ENCODE measurements around the gene CUL3. TPM values are rescaled to one million over a fixed set of nuclear protein-coding genes. Genes with fewer than 3 reads are reported as not detected.

CUL3 gene
- total and polyA plus RNA-seq, 2 of the 13 experiments (the other 11 are each of a cell fraction or from before 2014, with no cell fraction given) = 33.2 to 62.3 TPM

DNA sequence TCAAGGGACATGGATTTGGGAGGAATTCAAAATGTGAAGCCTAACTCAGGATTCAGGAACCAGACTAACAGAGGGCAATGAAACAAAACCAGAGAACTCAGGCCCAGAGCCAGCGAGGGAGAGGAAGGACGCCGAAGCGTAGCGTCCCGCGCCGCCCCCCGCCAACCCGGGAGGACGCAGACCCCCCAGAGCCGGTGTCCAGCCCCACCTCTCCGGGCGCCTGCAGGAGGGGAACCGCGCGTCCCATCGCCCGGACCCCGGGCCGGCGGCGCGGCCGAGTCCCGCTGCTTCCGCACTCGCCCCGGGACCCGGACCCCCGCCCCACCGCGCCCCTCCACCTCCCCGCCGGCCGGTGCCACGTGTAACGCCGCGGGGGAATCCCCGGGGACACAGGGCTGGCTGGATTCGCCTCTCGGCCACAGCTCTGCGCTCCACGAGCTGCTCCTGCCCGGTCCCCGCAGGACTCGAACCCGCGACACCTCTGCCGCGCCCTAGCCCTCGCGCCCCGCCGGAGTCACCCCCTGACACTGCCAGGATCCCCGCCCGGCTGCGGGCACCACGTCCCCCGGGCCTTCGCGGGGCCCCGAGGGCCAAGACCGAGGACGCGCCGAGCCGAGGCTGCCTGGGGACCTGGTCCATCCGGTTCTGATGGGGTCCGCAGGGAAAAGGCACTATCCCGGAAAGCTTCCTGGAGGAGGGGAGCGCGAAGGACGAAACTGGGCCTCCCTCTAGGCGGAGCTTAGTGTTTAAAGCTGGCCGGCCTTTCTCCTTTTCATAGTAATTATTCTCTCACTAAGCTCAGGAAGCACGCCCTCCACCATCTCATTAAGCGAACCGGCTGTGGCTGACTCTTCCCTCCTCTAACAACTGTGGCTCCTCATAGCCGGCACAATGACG, 142.8 kb downstream of the CUL3 start:
- no peaks in the 10 kb centered on the region for H4K20me1 ChIP-seq (ENCODE audit: insufficient read depth, low read length)
- TF ChIP-seq CCDC6 (CRISPR knock-in tag; IDR thresholded peaks at IDR 0.05) (0 out of 2 replicates have a peak, but pooled peaks have one; percentile 34), YEATS2 (CRISPR knock-in tag; IDR thresholded peaks at IDR 0.05; ENCODE audit: borderline replicate concordance) (no peak), TMF1 (CRISPR knock-in tag; IDR thresholded peaks at IDR 0.05; ENCODE audit: low read depth) (no peak), ZNF383 (CRISPR knock-in tag; IDR thresholded peaks at IDR 0.05; ENCODE audit: borderline replicate concordance) (no peak), SIN3B (IDR thresholded peaks at IDR 0.05; ENCODE audit: low read length) (no peak), PRMT3 (CRISPR knock-in tag; IDR thresholded peaks at IDR 0.05; ENCODE audit: borderline replicate concordance, low read depth) (no peak), HMGA1 (CRISPR knock-in tag; conservative IDR thresholded peaks at IDR 0.05) (no peak), ZMYM3 (CRISPR knock-in tag; IDR thresholded peaks at IDR 0.05) (peak; percentile 31; the same call in 1 of the 2 replicates), ZNF788 (CRISPR knock-in tag; IDR thresholded peaks at IDR 0.05; ENCODE audit: borderline replicate concordance) (peak; percentile 55; the same call in 1 of the 2 replicates), JUND (CRISPR knock-in tag; IDR thresholded peaks at IDR 0.05) (no peak), ZZZ3 (CRISPR knock-in tag; IDR thresholded peaks at IDR 0.05; ENCODE audit: borderline replicate concordance) (0 out of 2 replicates have a peak, but pooled peaks have one; percentile 28), NFIC (IDR thresholded peaks at IDR 0.05; ENCODE audit: low read length) (no peak), ARHGAP35 (CRISPR knock-in tag; IDR thresholded peaks at IDR 0.05; ENCODE audit: borderline replicate concordance) (no peak)
- TF ChIP-seq, protein P1, sequence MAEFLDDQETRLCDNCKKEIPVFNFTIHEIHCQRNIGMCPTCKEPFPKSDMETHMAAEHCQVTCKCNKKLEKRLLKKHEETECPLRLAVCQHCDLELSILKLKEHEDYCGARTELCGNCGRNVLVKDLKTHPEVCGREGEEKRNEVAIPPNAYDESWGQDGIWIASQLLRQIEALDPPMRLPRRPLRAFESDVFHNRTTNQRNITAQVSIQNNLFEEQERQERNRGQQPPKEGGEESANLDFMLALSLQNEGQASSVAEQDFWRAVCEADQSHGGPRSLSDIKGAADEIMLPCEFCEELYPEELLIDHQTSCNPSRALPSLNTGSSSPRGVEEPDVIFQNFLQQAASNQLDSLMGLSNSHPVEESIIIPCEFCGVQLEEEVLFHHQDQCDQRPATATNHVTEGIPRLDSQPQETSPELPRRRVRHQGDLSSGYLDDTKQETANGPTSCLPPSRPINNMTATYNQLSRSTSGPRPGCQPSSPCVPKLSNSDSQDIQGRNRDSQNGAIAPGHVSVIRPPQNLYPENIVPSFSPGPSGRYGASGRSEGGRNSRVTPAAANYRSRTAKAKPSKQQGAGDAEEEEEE (CRISPR knock-in tag; IDR thresholded peaks at IDR 0.05; ENCODE audit: borderline replicate concordance) = no peak
- TF ChIP-seq, protein P2, sequence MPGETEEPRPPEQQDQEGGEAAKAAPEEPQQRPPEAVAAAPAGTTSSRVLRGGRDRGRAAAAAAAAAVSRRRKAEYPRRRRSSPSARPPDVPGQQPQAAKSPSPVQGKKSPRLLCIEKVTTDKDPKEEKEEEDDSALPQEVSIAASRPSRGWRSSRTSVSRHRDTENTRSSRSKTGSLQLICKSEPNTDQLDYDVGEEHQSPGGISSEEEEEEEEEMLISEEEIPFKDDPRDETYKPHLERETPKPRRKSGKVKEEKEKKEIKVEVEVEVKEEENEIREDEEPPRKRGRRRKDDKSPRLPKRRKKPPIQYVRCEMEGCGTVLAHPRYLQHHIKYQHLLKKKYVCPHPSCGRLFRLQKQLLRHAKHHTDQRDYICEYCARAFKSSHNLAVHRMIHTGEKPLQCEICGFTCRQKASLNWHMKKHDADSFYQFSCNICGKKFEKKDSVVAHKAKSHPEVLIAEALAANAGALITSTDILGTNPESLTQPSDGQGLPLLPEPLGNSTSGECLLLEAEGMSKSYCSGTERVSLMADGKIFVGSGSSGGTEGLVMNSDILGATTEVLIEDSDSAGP (CRISPR knock-in tag; IDR thresholded peaks at IDR 0.05; ENCODE audit: borderline replicate concordance) = peak; percentile 37; the same call in 1 of the 2 replicates
- TF ChIP-seq, protein P3, sequence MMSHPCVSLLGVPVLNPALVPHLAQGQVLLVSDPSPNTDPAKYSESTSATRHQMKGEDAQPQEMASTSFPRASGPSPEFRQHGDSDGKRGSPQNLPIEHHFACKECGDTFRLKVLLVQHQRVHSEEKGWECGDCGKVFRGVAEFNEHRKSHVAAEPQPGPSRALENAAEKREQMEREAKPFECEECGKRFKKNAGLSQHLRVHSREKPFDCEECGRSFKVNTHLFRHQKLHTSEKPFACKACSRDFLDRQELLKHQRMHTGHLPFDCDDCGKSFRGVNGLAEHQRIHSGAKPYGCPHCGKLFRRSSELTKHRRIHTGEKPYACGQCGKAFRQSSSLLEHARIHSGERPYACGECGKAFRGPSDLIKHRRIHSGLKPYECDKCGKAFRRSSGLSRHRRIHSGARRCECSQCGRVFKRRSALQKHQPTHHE (CRISPR knock-in tag; IDR thresholded peaks at IDR 0.05; ENCODE audit: borderline replicate concordance) = no peak
- TF ChIP-seq, protein P4, sequence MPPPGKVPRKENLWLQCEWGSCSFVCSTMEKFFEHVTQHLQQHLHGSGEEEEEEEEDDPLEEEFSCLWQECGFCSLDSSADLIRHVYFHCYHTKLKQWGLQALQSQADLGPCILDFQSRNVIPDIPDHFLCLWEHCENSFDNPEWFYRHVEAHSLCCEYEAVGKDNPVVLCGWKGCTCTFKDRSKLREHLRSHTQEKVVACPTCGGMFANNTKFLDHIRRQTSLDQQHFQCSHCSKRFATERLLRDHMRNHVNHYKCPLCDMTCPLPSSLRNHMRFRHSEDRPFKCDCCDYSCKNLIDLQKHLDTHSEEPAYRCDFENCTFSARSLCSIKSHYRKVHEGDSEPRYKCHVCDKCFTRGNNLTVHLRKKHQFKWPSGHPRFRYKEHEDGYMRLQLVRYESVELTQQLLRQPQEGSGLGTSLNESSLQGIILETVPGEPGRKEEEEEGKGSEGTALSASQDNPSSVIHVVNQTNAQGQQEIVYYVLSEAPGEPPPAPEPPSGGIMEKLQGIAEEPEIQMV (CRISPR knock-in tag; IDR thresholded peaks at IDR 0.05; ENCODE audit: low read depth) = no peak

More for the DNA sequence above, 142.8 kb downstream of the CUL3 start:
- no TSS peak for BruUV-seq (replicated peaks)
- Histone ChIP-seq H3K36me3 (replicated peaks in 1 of 2; ENCODE audit: control insufficient read depth in 1 of 2, insufficient read depth in 2 of 2, low read length in 2 of 2) (no peaks in the 10 kb centered on the region), H3K9me3 (ENCODE audit: low read length) (no peaks in the 10 kb centered on the region), H2AFZ (ENCODE audit: low read length) (peak overlapping the region; percentile 62), H3K27me3 (ENCODE audit: control insufficient read depth in 1 of 2, insufficient read depth in 2 of 2, low read length in 2 of 2) (peaks cover 3 to 28% of the 10 kb centered on the region in 2 experiments; a peak in 4 of 5 replicates), H3K27ac (ENCODE audit: extremely low read length, insufficient read depth, low read length) (no peak overlapping the region), H3K9ac (ENCODE audit: insufficient read depth, low read depth, low read length) (peak overlapping the region; percentile 39; the same call in 1 of the 2 replicates), H3K4me3 (replicated peaks in 1 of 3; ENCODE audit: insufficient read depth in 1 of 3, low read depth in 2 of 3, low read length in 3 of 3) (peak overlapping the region; percentile 46 to 77 (median 58)), H3K4me2 (ENCODE audit: low read depth, low read length) (peak overlapping the region; percentile 86), H3K4me1 (ENCODE audit: insufficient read depth, low read length) (peaks cover 13% of the 10 kb centered on the region; the same call in 1 of the 2 replicates), H3K79me2 (ENCODE audit: insufficient read depth, low read length) (no peaks in the 10 kb centered on the region)
- 24% methylated on average over 17 of the region's 82 CpGs for WGBS (ENCODE audit: low lambda C conversion rate)
- peak; percentile 69 for ATAC-seq
- intact Hi-C loops (cut with micrococcal nuclease; ENCODE audit: unreplicated experiment) = no loop called here
- in situ Hi-C loops (cut with HindIII; ENCODE audit: extremely low pct_ligation_motif_present, low pct_unique_long_range_greater_than_20kb) = loop anchor here (5.0 kb wide), 1 partner anchor 85 kb away; no protein-coding TSS in a partner anchor
- ChIA-PET POLR2A (no interaction called here), CTCF (ENCODE audit: low intra/inter-chr PET ratio, low total read pairs) (no interaction called here)
- no peak for DNase-seq (ENCODE audit: low spot score)
- FAIRE-seq = no peak
